H9 (cell line): ENCODE results near the gene DCAF6. TPM values are rescaled to one million over a fixed set of nuclear protein-coding genes. Genes with fewer than 3 reads are reported as not detected.

Experiments used
- DNase-seq: peaks from one replicate; pipeline ENCODE4 v3.0.0-alpha.2; 2017
- H2AFZ ChIP-seq: one replicate; pipeline ENCODE4 v1.6.1; 2013; ENCODE audit warnings: mild to moderate bottlenecking, low read length, control low read depth, moderate library complexity
- H2AK5ac ChIP-seq: 2 replicates; pipeline ENCODE4 v1.6.1; 2013; ENCODE audit warnings: low read length, control low read depth, mixed read lengths; ENCODE audit not compliant: insufficient read length
- H2BK120ac ChIP-seq: one replicate; pipeline ENCODE4 v1.6.1; 2013; ENCODE audit warnings: low read depth, mild to moderate bottlenecking, low read length, control low read depth, inconsistent platforms; ENCODE audit not compliant: poor library complexity, severe bottlenecking
- H2BK12ac ChIP-seq: 2 replicates; pipeline ENCODE4 v1.6.1; 2013; ENCODE audit warnings: low read length, control low read depth, mixed read lengths, low read depth; ENCODE audit not compliant: insufficient read length
- H2BK15ac ChIP-seq: 2 replicates; pipeline ENCODE4 v1.6.1; 2013; ENCODE audit warnings: low read depth, low read length, control low read depth
- H2BK20ac ChIP-seq: one replicate; pipeline ENCODE4 v1.6.1; 2013; ENCODE audit warnings: low read depth, mild to moderate bottlenecking, low read length, control low read depth, inconsistent platforms; ENCODE audit not compliant: poor library complexity, severe bottlenecking
- H2BK5ac ChIP-seq: 2 replicates; pipeline ENCODE4 v1.6.1; 2013; ENCODE audit warnings: low read length, control low read depth, mixed read lengths; ENCODE audit not compliant: insufficient read length
- H3K14ac ChIP-seq: 2 replicates; pipeline ENCODE4 v1.6.1; 2013; ENCODE audit warnings: low read length, control low read depth; ENCODE audit not compliant: insufficient read depth
- H3K18ac ChIP-seq: 2 replicates; pipeline ENCODE4 v1.6.1; 2013; ENCODE audit warnings: low read depth, mild to moderate bottlenecking, mixed read lengths, low read length, control low read depth; ENCODE audit not compliant: insufficient read length
- H3K23ac ChIP-seq: 2 replicates; pipeline ENCODE4 v1.6.1; 2013; ENCODE audit warnings: low read length, control low read depth, mixed read lengths, low read depth; ENCODE audit not compliant: insufficient read length
- H3K23me2 ChIP-seq: 2 replicates; pipeline ENCODE4 v1.6.1; 2013; ENCODE audit warnings: low read depth, mild to moderate bottlenecking, mixed read lengths, low read length, control low read depth; ENCODE audit not compliant: insufficient read length, poor library complexity, severe bottlenecking
- H3K27ac ChIP-seq: 2 replicates; pipeline ENCODE4 v1.5.1; 2013; ENCODE audit warnings: low read length, control low read depth, mixed read lengths, low read depth; ENCODE audit not compliant: insufficient read length
- H3K27me3 ChIP-seq: 2 replicates; pipeline ENCODE4 v1.6.1; 2013; ENCODE audit warnings: low read length, control low read depth, inconsistent platforms; ENCODE audit not compliant: insufficient read depth
- H3K4ac ChIP-seq: 2 replicates; pipeline ENCODE4 v1.6.1; 2013; ENCODE audit warnings: low read depth, mild to moderate bottlenecking, control low read depth, inconsistent platforms, low read length, moderate library complexity
- H3K4me1 ChIP-seq: 2 replicates; pipeline ENCODE4 v1.6.1; 2013; ENCODE audit warnings: low read length, control low read depth, inconsistent platforms; ENCODE audit not compliant: insufficient read depth
- H3K4me2 ChIP-seq: 2 replicates; pipeline ENCODE4 v1.6.1; 2013; ENCODE audit warnings: low read length, control low read depth, mixed read lengths; ENCODE audit not compliant: insufficient read length, insufficient read depth
- H3K56ac ChIP-seq: 2 replicates; pipeline ENCODE4 v1.6.1; 2013; ENCODE audit warnings: low read depth, mild to moderate bottlenecking, mixed read lengths, low read length, control low read depth; ENCODE audit not compliant: insufficient read length
- H3K79me1 ChIP-seq: 2 replicates; pipeline ENCODE4 v1.6.1; 2013; ENCODE audit warnings: low read depth, mild to moderate bottlenecking, moderate library complexity, low read length, control low read depth, inconsistent platforms; ENCODE audit not compliant: insufficient read depth, poor library complexity, severe bottlenecking
- H3K79me2 ChIP-seq: 2 replicates; pipeline ENCODE4 v1.6.1; 2013; ENCODE audit warnings: low read length, control low read depth, inconsistent platforms; ENCODE audit not compliant: insufficient read depth
- H3K9ac ChIP-seq: 2 replicates; pipeline ENCODE4 v1.6.1; 2013; ENCODE audit warnings: low read length, control low read depth, mixed read lengths; ENCODE audit not compliant: insufficient read length; ENCODE audit errors: extremely low read depth
- H3K9me3 ChIP-seq: one replicate; pipeline ENCODE4 v1.6.1; 2013; ENCODE audit warnings: low read depth, low read length, inconsistent platforms; ENCODE audit not compliant: control insufficient read depth
- H3T11ph ChIP-seq: one replicate; pipeline ENCODE4 v1.6.1; 2013; ENCODE audit warnings: mild to moderate bottlenecking, low read length, control low read depth, inconsistent platforms
- H4K20me1 ChIP-seq: one replicate; pipeline ENCODE4 v1.6.1; 2013; ENCODE audit not compliant: control insufficient read depth, insufficient read length, insufficient read depth
- H4K5ac ChIP-seq: 2 replicates; pipeline ENCODE4 v1.6.1; 2013; ENCODE audit warnings: low read depth, mild to moderate bottlenecking, mixed read lengths, low read length, control low read depth; ENCODE audit not compliant: insufficient read length
- H4K8ac ChIP-seq: replicated peaks from 2 replicates; pipeline ENCODE4 v1.6.1; 2013; ENCODE audit warnings: low read length, control low read depth, mixed read lengths, low read depth; ENCODE audit not compliant: insufficient read length
- H4K91ac ChIP-seq: 2 replicates; pipeline ENCODE4 v1.6.1; 2013; ENCODE audit warnings: low read depth, mild to moderate bottlenecking, moderate library complexity, mixed read lengths, low read length, control low read depth; ENCODE audit not compliant: insufficient read length
- H3K27ac Mint-ChIP-seq, 3 experiments: 2 replicates in 2 of 3; 3 replicates in 1 of 3; pipeline ENCODE4 v1.8.0; 2020 to 2021; ENCODE audit warnings: mixed read lengths in 3 of 3, mild to moderate bottlenecking in 1 of 3, moderate library complexity in 1 of 3
- H3K27me3 Mint-ChIP-seq: 2 replicates; pipeline ENCODE4 v1.8.0; 2021; ENCODE audit warnings: low read depth, mild to moderate bottlenecking, moderate library complexity, mixed read lengths
- H3K36me3 Mint-ChIP-seq, 3 experiments: 2 replicates in 2 of 3; 3 replicates in 1 of 3; pipeline ENCODE4 v1.8.0; 2020 to 2021; ENCODE audit warnings: low read depth in 3 of 3, mixed read lengths in 3 of 3; ENCODE audit not compliant: insufficient read depth in 1 of 3
- H3K4me1 Mint-ChIP-seq, 2 experiments: 2 replicates each; pipeline ENCODE4 v1.8.0; 2020; ENCODE audit warnings: mixed read lengths in 2 of 2
- H3K4me3 Mint-ChIP-seq, 2 experiments: 2 replicates in 1 of 2; 3 replicates in 1 of 2; pipeline ENCODE4 v1.8.0; 2020 to 2021; ENCODE audit warnings: mild to moderate bottlenecking in 2 of 2, mixed read lengths in 2 of 2, moderate library complexity in 1 of 2
- H3K9me3 Mint-ChIP-seq, 2 experiments: 2 replicates in 1 of 2; 3 replicates in 1 of 2; pipeline ENCODE4 v1.8.0; 2020; ENCODE audit warnings: mild to moderate bottlenecking in 2 of 2, mixed read lengths in 2 of 2, moderate library complexity in 1 of 2
- CTCF ChIP-seq: fragments of 200-600 bp; sonication (generic); conservative IDR thresholded peaks from 3 replicates; pipeline ENCODE4 v1.8.0; 2021; ENCODE audit warnings: antibody characterized with exemption, mild to moderate bottlenecking
- WGBS: extraction: QIAGEN DNeasy Blood & Tissue Kit; methylation state at CpG from one replicate; pipeline ENCODE4 v1.1.7; 2013; ENCODE audit warnings: missing lambda C conversion rate, low lambda C conversion rate, mixed read lengths; ENCODE audit not compliant: insufficient read length; ENCODE audit errors: extremely low coverage; 5-methylcytosine and 5-hydroxymethylcytosine counted together
- total RNA-seq: library from RNA; stranded (reverse); gene quantifications from 2 replicates; pipeline ENCODE4 v1.2.1, GENCODE V29; 2021

Gene DCAF6
- total RNA-seq, 1 experiment from 2014 or later: 16.0 TPM

GRCh38 chr1:167912294-167912693 lies 24.2 kb upstream of the DCAF6 start:
- H3K79me2 ChIP-seq: no peaks in the 10 kb centered on the region
- no peak overlapping the region for H4K91ac ChIP-seq
- no peak overlapping the region; a peak in 1 of 7 replicates for H3K27ac Mint-ChIP-seq
- H2AFZ ChIP-seq: no peak overlapping the region
- H3K56ac ChIP-seq: no peak overlapping the region
- H3K4me3 Mint-ChIP-seq: no peak overlapping the region
- no peak overlapping the region for H3K27ac ChIP-seq
- H3K4ac ChIP-seq: no peak overlapping the region
- H3K4me1 ChIP-seq: peaks cover 2% of the 10 kb centered on the region; the same call in 1 of the 2 replicates
- H2AK5ac ChIP-seq: no peak overlapping the region
- H3K4me1 Mint-ChIP-seq: peaks cover 18 to 22% of the 10 kb centered on the region in 2 experiments
- no peaks in the 10 kb centered on the region for H3K23me2 ChIP-seq
- no peaks in the 10 kb centered on the region for H3K79me1 ChIP-seq
- no peak overlapping the region for H4K5ac ChIP-seq
- H2BK20ac ChIP-seq: no peak overlapping the region
- no peaks in the 10 kb centered on the region for H3K27me3 ChIP-seq
- no peaks in the 10 kb centered on the region for H3K27me3 Mint-ChIP-seq
- H2BK12ac ChIP-seq: no peak overlapping the region
- H2BK120ac ChIP-seq: no peak overlapping the region
- H3K4me2 ChIP-seq: no peak overlapping the region
- whole genome bisulfite sequencing: no CpG with 5 or more reads among the region's 7 CpGs
- H3K23ac ChIP-seq: no peak overlapping the region
- no peak for TF ChIP-seq CTCF
- peaks cover 15 to 23% of the 10 kb centered on the region in 2 experiments for H3K9me3 Mint-ChIP-seq
- peak; percentile 55 for DNase-seq
- H4K8ac ChIP-seq: no peak overlapping the region
- no peak overlapping the region for H2BK5ac ChIP-seq
- no peak overlapping the region for H3K14ac ChIP-seq
- H3K9ac ChIP-seq: no peak overlapping the region
- H3K9me3 ChIP-seq: peaks cover 17% of the 10 kb centered on the region
- no peak overlapping the region for H2BK15ac ChIP-seq
- no peaks in the 10 kb centered on the region for H4K20me1 ChIP-seq
- peaks cover 6 to 25% (median 15%) of the 10 kb centered on the region in 3 experiments for H3K36me3 Mint-ChIP-seq
- H3K18ac ChIP-seq: no peak overlapping the region
- H3T11ph ChIP-seq: no peak overlapping the region
